Endothelial cell of umbilical vein (primary cell): ENCODE data around the gene ENPP4. TPM values are rescaled to one million over a fixed set of nuclear protein-coding genes. Genes with fewer than 3 reads are reported as not detected.

Experiments used
- BruUV-seq: library from RNA; stranded (reverse); fragments of 400-500 nt; replicated peaks from 2 replicates; lab custom pipeline; 2021; lab: Mats Ljungman, UMichigan
- CTCF ChIA-PET: fragments of 300-600, 350-600 bp; sonication (Branson Sonifier 250); formaldehyde crosslinking; loops from one replicate; lab custom pipeline; 2021; ENCODE audit warnings: antibody characterized with exemption, inconsistent platforms; lab: Charles Lee
- POLR2A ChIA-PET: fragments of 300-600, 350-600 bp; sonication (Branson Sonifier 250); formaldehyde crosslinking; loops from one replicate; lab custom pipeline; 2021; ENCODE audit warnings: antibody characterized with exemption, inconsistent platforms; lab: Charles Lee
- DNase-seq: peaks from one replicate; pipeline ENCODE4 v3.0.0-alpha.2; 2011; ENCODE audit warnings: low read depth, low spot score
- FAIRE-seq: peaks from 2 replicates; lab custom pipeline; 2011; peaks lifted over from hg19 to GRCh38; lab: Jason Lieb, UNC
- H2AFZ ChIP-seq: 2 replicates; pipeline ENCODE4 v1.6.0; 2012; ENCODE audit warnings: low read depth, low read length, control low read depth, inconsistent platforms
- H3K27ac ChIP-seq: 2 replicates; pipeline ENCODE4 v1.5.1; 2011; ENCODE audit warnings: low read depth, mild to moderate bottlenecking, control low read depth, low read length, moderate library complexity; ENCODE audit not compliant: insufficient read depth
- H3K27me3 ChIP-seq, 2 experiments: 2 replicates each; pipeline versions ENCODE4 v1.6.0 to v1.6.1; 2011; ENCODE audit warnings: low read length in 2 of 2, mixed read lengths in 1 of 2; ENCODE audit not compliant: control insufficient read depth in 2 of 2, insufficient read depth in 2 of 2
- H3K36me3 ChIP-seq, 2 experiments: 2 replicates in 1 of 2; 3 replicates in 1 of 2; pipeline ENCODE4 v1.5.1; 2011; ENCODE audit warnings: low read length in 2 of 2, mild to moderate bottlenecking in 1 of 2, moderate library complexity in 1 of 2; ENCODE audit not compliant: control insufficient read depth in 2 of 2, insufficient read depth in 2 of 2; ENCODE audit errors: extremely low read depth in 1 of 2
- H3K4me1 ChIP-seq: 3 replicates; pipeline ENCODE4 v1.5.1; 2011; ENCODE audit warnings: mild to moderate bottlenecking, low read length; ENCODE audit not compliant: control insufficient read depth, insufficient read depth; ENCODE audit errors: extremely low read depth
- H3K4me2 ChIP-seq: 2 replicates; pipeline ENCODE4 v1.6.1; 2011; ENCODE audit warnings: low read length, control low read depth, mixed read lengths; ENCODE audit not compliant: insufficient read depth
- H3K4me3 ChIP-seq, 3 experiments: fragments of 200-600 bp in 1 of 3; sonication (generic), shearing (Covaris generic) in 1 of 3; replicated peaks in 1 of 3; 2 replicates each; pipeline ENCODE4 v1.5.1; 2011 to 2016; ENCODE audit warnings: control low read depth in 3 of 3, low read length in 3 of 3, mild to moderate bottlenecking in 2 of 3, inconsistent platforms in 1 of 3, low read depth in 1 of 3, moderate library complexity in 1 of 3; ENCODE audit not compliant: insufficient read depth in 1 of 3
- H3K79me2 ChIP-seq: 2 replicates; pipeline ENCODE4 v1.6.0; 2012; ENCODE audit warnings: low read length, inconsistent platforms; ENCODE audit not compliant: control insufficient read depth, insufficient read depth
- H3K9ac ChIP-seq: replicated peaks from 2 replicates; pipeline ENCODE3; 2011; ENCODE audit warnings: low read length, control low read depth; ENCODE audit not compliant: insufficient read depth; ENCODE audit errors: extremely low read depth
- H3K9me1 ChIP-seq: replicated peaks from 3 replicates; pipeline ENCODE4 v1.6.0; 2011; ENCODE audit warnings: mild to moderate bottlenecking, low read length; ENCODE audit not compliant: control insufficient read depth, insufficient read depth; ENCODE audit errors: extremely low read depth
- H3K9me3 ChIP-seq: replicated peaks from 2 replicates; pipeline ENCODE4 v1.5.1; 2012; ENCODE audit warnings: low read length, inconsistent platforms; ENCODE audit not compliant: control insufficient read depth, insufficient read depth
- H4K20me1 ChIP-seq: replicated peaks from 2 replicates; pipeline ENCODE3; 2011; ENCODE audit warnings: mild to moderate bottlenecking, low read length; ENCODE audit not compliant: control insufficient read depth, insufficient read depth; ENCODE audit errors: extremely low read depth
- CTCF ChIP-seq, 2 donors: IDR thresholded peaks; 1 replicate in 1 of 2; 2 replicates in 1 of 2; pipeline ENCODE4 v1.5.1; 2011; ENCODE audit warnings: low read length in 2 of 2, mild to moderate bottlenecking in 2 of 2, moderate library complexity in 2 of 2, control low read depth in 1 of 2, inconsistent platforms in 1 of 2, low read depth in 1 of 2; ENCODE audit not compliant: insufficient read depth in 1 of 2; ENCODE audit errors: extremely low read depth in 1 of 2
- EZH2 ChIP-seq: IDR thresholded peaks from 2 replicates; pipeline ENCODE4 v1.6.1; 2012; ENCODE audit warnings: borderline replicate concordance, low read depth, mild to moderate bottlenecking, moderate library complexity, low read length, inconsistent platforms; ENCODE audit not compliant: severe bottlenecking
- FOS ChIP-seq: IDR thresholded peaks from 2 replicates; pipeline ENCODE4 v1.6.1; 2011; ENCODE audit warnings: mild to moderate bottlenecking, low read length, moderate library complexity, borderline replicate concordance; ENCODE audit not compliant: insufficient read depth
- GATA2 ChIP-seq: IDR thresholded peaks from 2 replicates; pipeline ENCODE4 v1.7.0; 2011; ENCODE audit warnings: low read depth, mild to moderate bottlenecking, moderate library complexity, mixed read lengths, low read length; ENCODE audit not compliant: insufficient read length, insufficient read depth
- JUN ChIP-seq: IDR thresholded peaks from 2 replicates; pipeline ENCODE4 v1.6.1; 2011; ENCODE audit warnings: borderline replicate concordance, low read depth; ENCODE audit not compliant: insufficient read length, insufficient read depth
- MAX ChIP-seq: IDR thresholded peaks from 2 replicates; pipeline ENCODE4 v1.6.1; 2011; ENCODE audit not compliant: insufficient read depth, insufficient read length
- MYC ChIP-seq: IDR thresholded peaks from one replicate; pipeline ENCODE4 v1.6.1; 2011; ENCODE audit warnings: mild to moderate bottlenecking, low read depth, low read length
- POLR2A ChIP-seq: IDR thresholded peaks from 2 replicates; pipeline ENCODE4 v1.6.1; 2012; ENCODE audit warnings: low read depth, mild to moderate bottlenecking, control low read depth, low read length
- POLR2AphosphoS5 ChIP-seq: IDR thresholded peaks from 2 replicates; pipeline ENCODE4 v1.6.1; 2012; ENCODE audit warnings: low read depth, mild to moderate bottlenecking, control low read depth, low read length, moderate library complexity; ENCODE audit not compliant: insufficient read depth
- dilution Hi-C: fragments of 300-500 bp; cut with MboI; formaldehyde crosslinking; loops from one replicate; pipeline ENCODE4 v1.15.0; 2019; ENCODE audit warnings: low sequenced_read_pairs; ENCODE audit not compliant: extremely low pct_ligation_motif_present
- intact Hi-C: fragments of 100-400 bp; cut with micrococcal nuclease; formaldehyde crosslinking; loops from one replicate; pipeline ENCODE4 v1.10.0; 2022
- polyA plus RNA-seq, 4 experiments: library from polyadenylated mRNA; depleted of rRNA in 3 of 4; stranded (reverse) in 3 of 4; unstranded in 1 of 4; fragments of >200 nt; gene quantifications; 2 replicates each; pipeline versions ENCODE4 v1.2.1 to v1.2.3, GENCODE V29; 2011 to 2012; ENCODE audit warnings: missing spikeins in 1 of 4
- total RNA-seq: library from RNA; stranded (reverse); gene quantifications from 2 replicates; pipeline ENCODE4 v1.2.3, GENCODE V29; 2021

The ENPP4 gene
- total and polyA plus RNA-seq, 2 donors (not counting 3 experiments of a cell fraction or from before 2014, with no cell fraction given), result 1.5 to 3.9 TPM

GRCh38 chr6:46172176-46172575 is 42.4 kb downstream of the ENPP4 start:
- Histone ChIP-seq H3K27ac (no peak overlapping the region), H3K79me2 (no peaks in the 10 kb centered on the region), H2AFZ (no peak overlapping the region), H3K36me3 (no peaks in the 10 kb centered on the region), H3K9ac (no peak overlapping the region), H3K9me1 (no peaks in the 10 kb centered on the region), H3K4me3 (no peak overlapping the region), H4K20me1 (no peaks in the 10 kb centered on the region), H3K4me2 (no peak overlapping the region), H3K4me1 (no peaks in the 10 kb centered on the region), H3K9me3 (no peaks in the 10 kb centered on the region), H3K27me3 (peaks cover 18 to 20% of the 10 kb centered on the region in 2 experiments)
- POLR2A ChIA-PET, result no interaction called here
- no peak for DNase-seq
- no peak for FAIRE-seq
- CTCF ChIA-PET, result interaction anchor here (1.5 kb wide), 1 partner anchor 12 kb away, joined by 3 read pairs; no protein-coding TSS in a partner anchor
- intact Hi-C loops (no loop called here), dilution Hi-C loops (no loop called here)
- TF ChIP-seq MAX (no peak), JUN (no peak), FOS (no peak), POLR2AphosphoS5 (no peak), GATA2 (no peak), EZH2 (no peak), CTCF (IDR thresholded peaks at IDR 0.05; ENCODE audit: extremely low read depth in 1 of 2, insufficient read depth in 1 of 2, low read depth in 1 of 2, low read length in 2 of 2) (no peak), MYC (no peak), POLR2A (no peak)
- no TSS peak for BruUV-seq
